DND-41 (cell line): ENCODE measurements around the gene TNFRSF9.

ENCODE experiments used
- ATAC-seq: fragments of 200-7000 bp; cut with Tn5 transposase; 3 replicates; pipeline ENCODE4 v1.9.1; 2021; ENCODE audit warnings: low read depth; ENCODE audit not compliant: insufficient read depth
- DNase-seq: peaks from one replicate; pipeline ENCODE4 v3.0.0-alpha.2; 2020
- H2AFZ ChIP-seq: 2 replicates; pipeline ENCODE4 v1.6.0; 2012; ENCODE audit warnings: low read depth, low read length
- H3K27ac ChIP-seq: 2 replicates; pipeline ENCODE4 v1.5.1; 2012; ENCODE audit warnings: low read length, inconsistent platforms
- H3K27me3 ChIP-seq: fragments of 200-600 bp; sonication (generic); 2 replicates; pipeline ENCODE4 v1.6.0; 2012; ENCODE audit warnings: low read length, mild to moderate bottlenecking, inconsistent platforms; ENCODE audit not compliant: insufficient read depth, poor library complexity
- H3K36me3 ChIP-seq: 2 replicates; pipeline ENCODE4 v1.5.1; 2012; ENCODE audit warnings: low read length, inconsistent platforms; ENCODE audit not compliant: insufficient read depth
- H3K4me1 ChIP-seq: 2 replicates; pipeline ENCODE4 v1.5.1; 2012; ENCODE audit warnings: mild to moderate bottlenecking, low read length; ENCODE audit not compliant: insufficient read depth
- H3K4me2 ChIP-seq: 2 replicates; pipeline ENCODE4 v1.6.0; 2012; ENCODE audit warnings: mild to moderate bottlenecking, moderate library complexity, low read length, inconsistent platforms; ENCODE audit not compliant: insufficient read depth
- H3K4me3 ChIP-seq, 2 experiments: fragments of 200-600 bp in 1 of 2; shearing (Covaris generic) in 1 of 2; 2 replicates each; pipeline ENCODE4 v1.5.1; 2012 to 2016; ENCODE audit warnings: inconsistent platforms in 2 of 2, low read length in 2 of 2, mild to moderate bottlenecking in 2 of 2, low read depth in 1 of 2, moderate library complexity in 1 of 2
- H3K79me2 ChIP-seq: 2 replicates; pipeline ENCODE4 v1.6.0; 2012; ENCODE audit warnings: low read length, inconsistent platforms; ENCODE audit not compliant: insufficient read depth
- H3K9ac ChIP-seq: 2 replicates; pipeline ENCODE4 v1.6.0; 2012; ENCODE audit warnings: low read depth, mild to moderate bottlenecking, inconsistent platforms, low read length, moderate library complexity
- H3K9me3 ChIP-seq: 2 replicates; pipeline ENCODE4 v1.5.1; 2012; ENCODE audit warnings: low read length, moderate library complexity, mild to moderate bottlenecking, inconsistent platforms; ENCODE audit not compliant: insufficient read depth, severe bottlenecking
- H4K20me1 ChIP-seq: 2 replicates; pipeline ENCODE4 v1.6.0; 2012; ENCODE audit warnings: low read length; ENCODE audit not compliant: insufficient read depth
- EZH2 ChIP-seq: IDR thresholded peaks from 3 replicates; pipeline ENCODE4 v1.6.1; 2012; ENCODE audit warnings: borderline replicate concordance, low read depth, mild to moderate bottlenecking, moderate library complexity, low read length, inconsistent platforms; ENCODE audit not compliant: severe bottlenecking
- TF ChIP-seq, protein P1 (sequence below): IDR thresholded peaks from 2 replicates; pipeline ENCODE4 v1.5.1; 2012; ENCODE audit warnings: borderline replicate concordance, low read length, moderate library complexity, mild to moderate bottlenecking; ENCODE audit not compliant: poor library complexity, severe bottlenecking; ENCODE audit errors: extremely low read depth

TNFRSF9 gene

DNA sequence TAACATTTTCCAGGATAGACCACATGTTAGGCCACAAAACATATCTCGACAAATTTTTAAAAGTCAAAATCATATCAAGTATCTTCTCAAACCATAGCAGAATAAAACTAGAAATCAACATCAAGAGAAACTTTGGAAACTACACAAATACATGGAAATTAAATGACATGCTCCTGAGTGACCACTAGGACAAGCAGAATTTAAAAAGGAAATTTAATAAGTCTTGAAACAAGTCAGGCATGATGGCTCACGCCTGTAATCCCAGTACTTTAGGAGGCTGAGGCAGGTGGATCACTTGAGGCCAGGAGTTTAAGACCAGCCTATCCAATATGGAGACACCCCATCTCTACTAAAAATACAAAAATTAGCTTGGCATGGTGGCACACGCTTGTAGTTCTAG is 61.4 kb downstream of the TNFRSF9 start:
- ATAC-seq (no peak), DNase-seq (no peak)
- no peaks in the 10 kb centered on the region for H3K36me3 ChIP-seq
- H3K4me1 ChIP-seq = no peaks in the 10 kb centered on the region
- no peak overlapping the region for H3K9ac ChIP-seq
- no peak overlapping the region for H3K4me3 ChIP-seq
- H3K27ac ChIP-seq = no peak overlapping the region
- peaks cover 5% of the 10 kb centered on the region for H3K9me3 ChIP-seq
- TF ChIP-seq EZH2 = no peak
- TF ChIP-seq, protein P1, sequence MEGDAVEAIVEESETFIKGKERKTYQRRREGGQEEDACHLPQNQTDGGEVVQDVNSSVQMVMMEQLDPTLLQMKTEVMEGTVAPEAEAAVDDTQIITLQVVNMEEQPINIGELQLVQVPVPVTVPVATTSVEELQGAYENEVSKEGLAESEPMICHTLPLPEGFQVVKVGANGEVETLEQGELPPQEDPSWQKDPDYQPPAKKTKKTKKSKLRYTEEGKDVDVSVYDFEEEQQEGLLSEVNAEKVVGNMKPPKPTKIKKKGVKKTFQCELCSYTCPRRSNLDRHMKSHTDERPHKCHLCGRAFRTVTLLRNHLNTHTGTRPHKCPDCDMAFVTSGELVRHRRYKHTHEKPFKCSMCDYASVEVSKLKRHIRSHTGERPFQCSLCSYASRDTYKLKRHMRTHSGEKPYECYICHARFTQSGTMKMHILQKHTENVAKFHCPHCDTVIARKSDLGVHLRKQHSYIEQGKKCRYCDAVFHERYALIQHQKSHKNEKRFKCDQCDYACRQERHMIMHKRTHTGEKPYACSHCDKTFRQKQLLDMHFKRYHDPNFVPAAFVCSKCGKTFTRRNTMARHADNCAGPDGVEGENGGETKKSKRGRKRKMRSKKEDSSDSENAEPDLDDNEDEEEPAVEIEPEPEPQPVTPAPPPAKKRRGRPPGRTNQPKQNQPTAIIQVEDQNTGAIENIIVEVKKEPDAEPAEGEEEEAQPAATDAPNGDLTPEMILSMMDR = no peak
- no peaks in the 10 kb centered on the region for H4K20me1 ChIP-seq
- H3K79me2 ChIP-seq = no peaks in the 10 kb centered on the region
- no peak overlapping the region for H2AFZ ChIP-seq
- no peak overlapping the region for H3K4me2 ChIP-seq
- no peaks in the 10 kb centered on the region for H3K27me3 ChIP-seq

DNA sequence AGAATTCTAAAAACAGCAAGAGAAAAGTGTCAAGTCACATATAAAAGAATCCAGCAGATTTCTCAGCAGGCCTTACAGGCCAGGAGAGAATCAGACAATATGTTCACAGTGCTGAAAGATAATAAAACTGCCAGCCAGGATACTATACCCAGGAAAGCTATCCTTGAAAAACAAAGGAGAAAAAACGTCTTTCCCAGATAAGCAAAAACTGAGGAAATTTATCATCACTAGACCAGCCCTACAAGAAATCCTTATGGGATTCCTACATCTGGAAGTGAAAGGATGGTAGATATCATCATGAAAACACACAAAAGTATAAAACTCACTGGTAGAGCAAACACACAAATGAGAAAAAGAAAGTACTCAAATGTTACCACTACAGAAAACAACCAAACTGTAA is 62.6 kb downstream of the TNFRSF9 start:
- no peak overlapping the region for H3K9ac ChIP-seq
- no peaks in the 10 kb centered on the region for H3K27me3 ChIP-seq
- H3K4me3 ChIP-seq = no peak overlapping the region
- H3K36me3 ChIP-seq = no peaks in the 10 kb centered on the region
- H3K27ac ChIP-seq = no peak overlapping the region
- H3K9me3 ChIP-seq = peaks cover 5% of the 10 kb centered on the region
- ATAC-seq = no peak
- no peak for DNase-seq
- H2AFZ ChIP-seq = no peak overlapping the region
- TF ChIP-seq, protein P1 = no peak
- TF ChIP-seq EZH2 = no peak
- no peak overlapping the region for H3K4me2 ChIP-seq
- H3K79me2 ChIP-seq = no peaks in the 10 kb centered on the region
- no peaks in the 10 kb centered on the region for H4K20me1 ChIP-seq
- no peaks in the 10 kb centered on the region for H3K4me1 ChIP-seq

DNA sequence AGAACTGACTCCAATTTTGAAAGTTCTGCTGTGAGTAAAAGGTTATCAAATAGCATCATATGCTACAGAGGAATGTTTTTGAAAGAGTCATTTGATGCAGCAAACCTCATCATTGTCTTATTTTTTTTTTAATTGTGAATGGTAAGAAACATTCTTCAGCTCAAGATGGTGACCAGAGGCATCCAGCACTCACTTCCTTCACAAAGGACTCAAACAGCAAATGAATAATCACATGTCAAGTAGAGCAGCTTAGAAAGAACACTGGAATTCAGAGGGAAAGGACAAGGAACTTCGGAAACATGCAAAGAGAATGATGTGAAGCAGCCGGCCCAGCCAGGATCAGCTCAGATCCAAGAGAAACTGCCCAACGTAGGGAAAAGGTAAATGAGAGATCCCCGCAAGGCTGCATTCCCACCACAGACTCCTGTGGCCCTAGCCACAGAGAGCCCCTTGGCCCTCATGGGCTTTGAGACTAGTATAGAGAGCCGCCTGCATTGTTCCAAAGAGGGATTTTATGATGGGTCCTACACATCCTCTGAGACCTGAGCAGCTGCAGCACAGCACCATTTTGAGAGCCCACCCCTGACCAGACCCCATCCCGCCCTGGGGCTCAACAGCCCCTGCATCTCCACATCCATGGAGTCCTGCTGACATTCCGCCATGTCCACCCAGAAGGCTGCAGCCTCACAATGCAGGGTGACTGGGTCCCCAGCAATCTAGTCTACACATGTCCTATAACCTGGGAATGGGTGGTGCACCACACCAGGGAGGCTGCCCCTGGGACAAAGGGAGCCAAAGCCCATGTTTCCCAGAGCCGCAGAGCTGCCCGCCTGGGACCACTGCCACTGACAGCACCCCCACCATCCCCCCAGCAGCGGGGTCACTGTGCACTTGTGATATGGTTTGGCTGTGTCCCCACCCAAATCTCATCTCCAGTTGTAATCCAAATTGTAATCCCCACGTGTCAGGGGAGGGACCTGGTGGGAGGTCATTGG is 66.5 kb downstream of the TNFRSF9 start:
- DNase-seq (no peak), ATAC-seq (no peak)
- no peak overlapping the region for H3K4me2 ChIP-seq
- peaks cover 5% of the 10 kb centered on the region for H3K9me3 ChIP-seq
- no peaks in the 10 kb centered on the region for H3K36me3 ChIP-seq
- H3K9ac ChIP-seq = no peak overlapping the region
- H3K4me3 ChIP-seq = no peak overlapping the region
- H2AFZ ChIP-seq = no peak overlapping the region
- no peaks in the 10 kb centered on the region for H3K27me3 ChIP-seq
- no peaks in the 10 kb centered on the region for H3K4me1 ChIP-seq
- no peak overlapping the region for H3K27ac ChIP-seq
- H4K20me1 ChIP-seq = no peaks in the 10 kb centered on the region
- no peak for TF ChIP-seq EZH2
- TF ChIP-seq, protein P1 = no peak
- no peaks in the 10 kb centered on the region for H3K79me2 ChIP-seq
